HEK293 (cell line): Measurements from ENCODE around the gene DDX52.

Experiments used
- YY1 ChIP-seq: fragments of 450-650 bp; formaldehyde crosslinking; IDR thresholded peaks from 2 replicates; pipeline ENCODE4 v1.5.1; 2018; ENCODE audit warnings: missing biosample characterization, missing genetic modification characterization
- ZNF121 ChIP-seq: fragments of 450-650 bp; formaldehyde crosslinking; IDR thresholded peaks from 2 replicates; pipeline ENCODE4 v1.5.1; 2016; ENCODE audit warnings: missing biosample characterization, missing genetic modification characterization
- ZNF184 ChIP-seq: fragments of 450-650 bp; IDR thresholded peaks from 2 replicates; pipeline ENCODE4 v1.5.1; 2018; ENCODE audit warnings: missing biosample characterization, mild to moderate bottlenecking, missing genetic modification characterization
- ZNF311 ChIP-seq: fragments of 450-650 bp; formaldehyde crosslinking; IDR thresholded peaks from 2 replicates; pipeline ENCODE4 v1.5.1; 2017; ENCODE audit warnings: missing biosample characterization, missing genetic modification characterization, borderline replicate concordance
- ZNF341 ChIP-seq: fragments of 450-650 bp; formaldehyde crosslinking; IDR thresholded peaks from 2 replicates; pipeline ENCODE4; 2016; ENCODE audit warnings: low read depth, missing biosample characterization, missing genetic modification characterization
- ZNF843 ChIP-seq: fragments of 450-650 bp; formaldehyde crosslinking; IDR thresholded peaks from 2 replicates; pipeline ENCODE4 v1.5.1; 2016; ENCODE audit warnings: missing biosample characterization, missing genetic modification characterization
- TF ChIP-seq, protein P1 (sequence below): fragments of 450-650 bp; formaldehyde crosslinking; IDR thresholded peaks from 2 replicates; pipeline ENCODE4 v1.5.1; 2016; ENCODE audit warnings: missing biosample characterization, missing genetic modification characterization, low read depth
- TF ChIP-seq, protein P2 (sequence below): fragments of 450-650 bp; formaldehyde crosslinking; IDR thresholded peaks from 2 replicates; pipeline ENCODE4 v1.5.1; 2016; ENCODE audit warnings: missing biosample characterization, missing genetic modification characterization
- TF ChIP-seq, protein P3 (sequence below): fragments of 450-650 bp; formaldehyde crosslinking; IDR thresholded peaks from 2 replicates; pipeline ENCODE4 v1.5.1; 2016; ENCODE audit warnings: missing biosample characterization, missing genetic modification characterization
- TF ChIP-seq, protein P4 (sequence below): IDR thresholded peaks from 2 replicates; pipeline ENCODE4 v1.6.1; 2011; ENCODE audit warnings: mild to moderate bottlenecking, low read depth, low read length, borderline replicate concordance

DNA sequence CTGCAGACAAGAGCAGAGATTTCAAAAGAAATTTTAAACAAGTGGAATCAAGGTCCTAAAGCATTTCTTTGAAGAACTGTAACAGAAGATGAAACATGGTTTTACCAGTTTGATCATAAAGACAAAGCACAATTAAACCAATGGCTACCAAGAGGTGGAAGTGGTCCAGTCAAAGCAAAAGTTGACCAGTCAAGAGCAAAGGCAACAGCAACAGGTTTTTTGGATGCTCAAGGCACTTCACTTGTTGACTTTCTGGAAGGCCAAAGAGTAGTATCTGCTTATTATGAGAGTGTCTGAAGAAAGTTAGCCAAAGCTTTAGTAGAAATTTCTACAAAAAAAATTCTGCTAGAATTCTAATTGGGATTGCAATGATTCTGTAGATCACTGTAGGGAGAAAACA, 5.3 kb downstream of the DDX52 start:
- TF ChIP-seq ZNF341 (tag by site-specific recombination), result no peak
- TF ChIP-seq ZNF184 (tag by site-specific recombination), result no peak
- TF ChIP-seq ZNF311 (tag by site-specific recombination), result no peak
- TF ChIP-seq, protein P1, sequence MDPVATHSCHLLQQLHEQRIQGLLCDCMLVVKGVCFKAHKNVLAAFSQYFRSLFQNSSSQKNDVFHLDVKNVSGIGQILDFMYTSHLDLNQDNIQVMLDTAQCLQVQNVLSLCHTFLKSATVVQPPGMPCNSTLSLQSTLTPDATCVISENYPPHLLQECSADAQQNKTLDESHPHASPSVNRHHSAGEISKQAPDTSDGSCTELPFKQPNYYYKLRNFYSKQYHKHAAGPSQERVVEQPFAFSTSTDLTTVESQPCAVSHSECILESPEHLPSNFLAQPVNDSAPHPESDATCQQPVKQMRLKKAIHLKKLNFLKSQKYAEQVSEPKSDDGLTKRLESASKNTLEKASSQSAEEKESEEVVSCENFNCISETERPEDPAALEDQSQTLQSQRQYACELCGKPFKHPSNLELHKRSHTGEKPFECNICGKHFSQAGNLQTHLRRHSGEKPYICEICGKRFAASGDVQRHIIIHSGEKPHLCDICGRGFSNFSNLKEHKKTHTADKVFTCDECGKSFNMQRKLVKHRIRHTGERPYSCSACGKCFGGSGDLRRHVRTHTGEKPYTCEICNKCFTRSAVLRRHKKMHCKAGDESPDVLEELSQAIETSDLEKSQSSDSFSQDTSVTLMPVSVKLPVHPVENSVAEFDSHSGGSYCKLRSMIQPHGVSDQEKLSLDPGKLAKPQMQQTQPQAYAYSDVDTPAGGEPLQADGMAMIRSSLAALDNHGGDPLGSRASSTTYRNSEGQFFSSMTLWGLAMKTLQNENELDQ (tag by site-specific recombination), result no peak
- no peak for TF ChIP-seq ZNF843 (tag by site-specific recombination)
- TF ChIP-seq YY1 (tag by site-specific recombination), result no peak
- TF ChIP-seq, protein P2, sequence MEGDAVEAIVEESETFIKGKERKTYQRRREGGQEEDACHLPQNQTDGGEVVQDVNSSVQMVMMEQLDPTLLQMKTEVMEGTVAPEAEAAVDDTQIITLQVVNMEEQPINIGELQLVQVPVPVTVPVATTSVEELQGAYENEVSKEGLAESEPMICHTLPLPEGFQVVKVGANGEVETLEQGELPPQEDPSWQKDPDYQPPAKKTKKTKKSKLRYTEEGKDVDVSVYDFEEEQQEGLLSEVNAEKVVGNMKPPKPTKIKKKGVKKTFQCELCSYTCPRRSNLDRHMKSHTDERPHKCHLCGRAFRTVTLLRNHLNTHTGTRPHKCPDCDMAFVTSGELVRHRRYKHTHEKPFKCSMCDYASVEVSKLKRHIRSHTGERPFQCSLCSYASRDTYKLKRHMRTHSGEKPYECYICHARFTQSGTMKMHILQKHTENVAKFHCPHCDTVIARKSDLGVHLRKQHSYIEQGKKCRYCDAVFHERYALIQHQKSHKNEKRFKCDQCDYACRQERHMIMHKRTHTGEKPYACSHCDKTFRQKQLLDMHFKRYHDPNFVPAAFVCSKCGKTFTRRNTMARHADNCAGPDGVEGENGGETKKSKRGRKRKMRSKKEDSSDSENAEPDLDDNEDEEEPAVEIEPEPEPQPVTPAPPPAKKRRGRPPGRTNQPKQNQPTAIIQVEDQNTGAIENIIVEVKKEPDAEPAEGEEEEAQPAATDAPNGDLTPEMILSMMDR, result no peak
- TF ChIP-seq, protein P3, sequence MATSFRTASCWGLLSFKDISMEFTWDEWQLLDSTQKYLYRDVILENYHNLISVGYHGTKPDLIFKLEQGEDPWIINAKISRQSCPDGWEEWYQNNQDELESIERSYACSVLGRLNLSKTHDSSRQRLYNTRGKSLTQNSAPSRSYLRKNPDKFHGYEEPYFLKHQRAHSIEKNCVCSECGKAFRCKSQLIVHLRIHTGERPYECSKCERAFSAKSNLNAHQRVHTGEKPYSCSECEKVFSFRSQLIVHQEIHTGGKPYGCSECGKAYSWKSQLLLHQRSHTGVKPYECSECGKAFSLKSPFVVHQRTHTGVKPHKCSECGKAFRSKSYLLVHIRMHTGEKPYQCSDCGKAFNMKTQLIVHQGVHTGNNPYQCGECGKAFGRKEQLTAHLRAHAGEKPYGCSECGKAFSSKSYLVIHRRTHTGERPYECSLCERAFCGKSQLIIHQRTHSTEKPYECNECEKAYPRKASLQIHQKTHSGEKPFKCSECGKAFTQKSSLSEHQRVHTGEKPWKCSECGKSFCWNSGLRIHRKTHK (tag by site-specific recombination), result no peak
- TF ChIP-seq, protein P4, sequence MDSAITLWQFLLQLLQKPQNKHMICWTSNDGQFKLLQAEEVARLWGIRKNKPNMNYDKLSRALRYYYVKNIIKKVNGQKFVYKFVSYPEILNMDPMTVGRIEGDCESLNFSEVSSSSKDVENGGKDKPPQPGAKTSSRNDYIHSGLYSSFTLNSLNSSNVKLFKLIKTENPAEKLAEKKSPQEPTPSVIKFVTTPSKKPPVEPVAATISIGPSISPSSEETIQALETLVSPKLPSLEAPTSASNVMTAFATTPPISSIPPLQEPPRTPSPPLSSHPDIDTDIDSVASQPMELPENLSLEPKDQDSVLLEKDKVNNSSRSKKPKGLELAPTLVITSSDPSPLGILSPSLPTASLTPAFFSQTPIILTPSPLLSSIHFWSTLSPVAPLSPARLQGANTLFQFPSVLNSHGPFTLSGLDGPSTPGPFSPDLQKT, result no peak
- TF ChIP-seq ZNF121, result no peak
